Measurements from ENCODE around the gene GNG8.

GNG8 gene

DNA sequence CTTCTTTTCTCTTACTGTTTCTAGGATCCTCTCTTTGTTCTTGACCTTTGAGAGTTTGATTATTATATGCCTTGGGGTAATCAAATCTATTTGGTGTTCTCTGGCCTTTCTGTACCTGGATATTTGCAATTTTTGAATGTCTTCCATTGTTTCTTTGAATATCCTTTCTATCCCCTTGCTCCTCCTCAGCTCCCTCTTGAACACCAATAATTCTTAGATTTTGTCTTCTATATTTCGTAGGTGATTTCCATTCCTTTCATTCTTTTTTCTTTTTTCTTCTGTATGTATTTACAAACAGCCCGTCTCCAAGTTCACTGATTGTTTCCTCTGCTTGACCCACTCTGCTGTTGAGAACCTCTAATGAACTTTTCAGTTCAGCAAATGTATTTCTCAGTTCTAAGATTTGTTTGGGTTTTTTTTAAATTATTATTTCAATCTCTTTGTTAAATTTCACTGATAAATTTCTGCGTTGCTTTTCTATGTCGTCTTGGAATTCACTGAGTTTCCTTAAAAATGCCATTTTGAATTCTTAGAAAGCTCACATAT is 37.6 kb downstream of the GNG8 start:
- no peaks in the 10 kb centered on the region for H3K36me3 ChIP-seq (ENCODE audit: control insufficient read depth, insufficient read depth, low read length, severe bottlenecking)
- H3K9ac ChIP-seq (ENCODE audit: low read length): no peak overlapping the region

DNA sequence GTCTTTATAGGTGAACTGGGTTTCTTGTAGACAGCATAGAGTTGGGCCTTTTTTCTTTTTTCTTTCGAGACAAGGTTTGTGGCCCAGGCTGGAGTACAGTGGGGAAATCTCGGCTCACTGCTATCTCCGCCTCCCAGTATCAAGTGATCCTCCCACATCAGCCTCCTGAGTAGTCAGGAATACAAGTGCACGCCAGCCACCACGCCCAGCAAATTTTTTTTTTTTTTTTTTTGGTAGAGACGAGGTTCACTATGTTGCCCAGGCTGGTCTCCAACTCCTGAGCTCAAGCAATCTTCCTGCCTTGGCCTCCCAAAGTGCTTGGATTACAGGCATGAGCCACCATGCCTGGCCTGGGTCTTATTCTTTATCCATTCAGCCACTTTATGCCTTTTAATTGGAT is 40.0 kb downstream of the GNG8 start:
- no peak for DNase-seq (ENCODE audit: low read depth)
- Histone ChIP-seq H3K27me3 (replicated peaks; ENCODE audit: control insufficient read depth, insufficient read depth, low read length) (no peaks in the 10 kb centered on the region), H3K36me3 (ENCODE audit: control insufficient read depth, insufficient read depth, low read length, severe bottlenecking) (no peaks in the 10 kb centered on the region), H3K4me3 (ENCODE audit: low read length) (no peak overlapping the region), H3K4me1 (ENCODE audit: control insufficient read depth, insufficient read depth, low read length) (peaks cover 2% of the 10 kb centered on the region), H3K9me3 (ENCODE audit: control insufficient read depth, low read length) (peaks cover 6% of the 10 kb centered on the region), H3K9ac (ENCODE audit: low read length) (no peak overlapping the region)

More for the DNA sequence above, 37.6 kb downstream of the GNG8 start:
- Histone ChIP-seq H3K27me3 (replicated peaks; ENCODE audit: control insufficient read depth, insufficient read depth, low read length) (no peaks in the 10 kb centered on the region), H3K4me3 (ENCODE audit: low read length) (no peak overlapping the region), H3K4me1 (ENCODE audit: control insufficient read depth, insufficient read depth, low read length) (peaks cover 12% of the 10 kb centered on the region), H3K9me3 (ENCODE audit: control insufficient read depth, low read length) (peaks cover 6% of the 10 kb centered on the region)
- no peak for DNase-seq (ENCODE audit: low read depth)

DNA sequence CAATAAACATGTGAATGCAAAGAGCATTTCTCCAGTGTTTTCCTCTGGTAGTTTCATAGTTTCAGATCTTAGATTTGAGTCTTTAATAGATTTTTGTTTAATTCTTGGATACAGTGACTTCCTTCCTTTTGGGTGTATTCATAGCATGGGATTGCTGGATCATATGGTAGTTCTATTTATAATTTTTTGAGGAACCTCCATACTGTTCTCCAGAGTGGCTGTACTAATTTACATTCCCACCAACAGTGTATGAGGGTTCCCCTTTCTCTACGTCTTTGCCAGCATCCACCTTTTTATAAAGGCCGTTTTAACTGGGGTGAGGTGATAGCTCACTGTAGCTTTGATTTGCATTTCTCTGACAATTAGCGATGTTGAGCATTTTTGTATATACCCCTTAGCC is 44.1 kb downstream of the GNG8 start:
- no peak for DNase-seq (ENCODE audit: low read depth)
- no peaks in the 10 kb centered on the region for H3K36me3 ChIP-seq (ENCODE audit: control insufficient read depth, insufficient read depth, low read length, severe bottlenecking)
- peaks cover 2% of the 10 kb centered on the region for H3K4me1 ChIP-seq (ENCODE audit: control insufficient read depth, insufficient read depth, low read length)
- no peak overlapping the region for H3K4me3 ChIP-seq (ENCODE audit: low read length)
- no peaks in the 10 kb centered on the region for H3K27me3 ChIP-seq (replicated peaks; ENCODE audit: control insufficient read depth, insufficient read depth, low read length)
- no peak overlapping the region for H3K9ac ChIP-seq (ENCODE audit: low read length)
- H3K9me3 ChIP-seq (ENCODE audit: control insufficient read depth, low read length): no peaks in the 10 kb centered on the region

DNA sequence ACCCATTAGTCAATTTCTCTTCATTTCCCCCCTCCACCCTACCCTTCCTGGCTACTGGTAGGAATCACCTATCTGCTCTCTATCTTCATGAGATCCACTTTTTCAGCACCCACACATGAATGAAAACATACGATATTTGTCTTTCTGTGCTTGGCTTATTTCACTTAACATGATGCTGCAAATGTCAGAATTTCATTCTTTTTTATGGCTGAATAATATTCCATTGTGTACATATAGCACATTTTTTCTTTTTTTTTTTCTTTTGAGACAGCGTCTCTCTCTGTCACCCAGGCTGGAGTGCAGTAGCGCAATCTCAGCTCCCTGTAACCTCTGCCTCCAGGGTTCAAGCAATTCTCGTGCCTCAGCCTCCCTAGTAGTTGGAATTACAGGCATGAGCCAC is 44.7 kb downstream of the GNG8 start:
- no peaks in the 10 kb centered on the region for H3K9me3 ChIP-seq (ENCODE audit: control insufficient read depth, low read length)
- no peaks in the 10 kb centered on the region for H3K27me3 ChIP-seq (replicated peaks; ENCODE audit: control insufficient read depth, insufficient read depth, low read length)
- H3K36me3 ChIP-seq (ENCODE audit: control insufficient read depth, insufficient read depth, low read length, severe bottlenecking): no peaks in the 10 kb centered on the region
- H3K4me1 ChIP-seq (ENCODE audit: control insufficient read depth, insufficient read depth, low read length): peaks cover 2% of the 10 kb centered on the region
- no peak overlapping the region for H3K4me3 ChIP-seq (ENCODE audit: low read length)
- H3K9ac ChIP-seq (ENCODE audit: low read length): no peak overlapping the region
- no peak for DNase-seq (ENCODE audit: low read depth)

DNA sequence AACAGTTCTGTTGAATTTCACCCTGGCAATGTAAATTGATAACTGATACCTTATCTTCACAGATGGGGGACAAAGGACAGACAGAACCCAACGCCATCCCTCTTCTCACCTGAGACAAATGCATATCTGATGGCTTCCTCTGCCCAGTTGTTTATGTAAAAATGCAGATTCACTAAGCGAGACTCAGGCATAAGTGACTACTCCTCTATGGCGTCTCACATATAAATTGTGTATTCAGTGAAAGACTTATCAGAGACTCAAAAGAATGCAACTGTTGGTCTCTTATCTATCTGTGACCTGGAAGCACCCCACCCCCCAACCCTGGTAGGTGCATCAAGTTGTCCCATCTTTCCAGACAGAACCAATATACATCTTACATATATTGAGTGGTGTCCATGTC is 48.1 kb downstream of the GNG8 start:
- DNase-seq (ENCODE audit: low read depth): no peak
- Histone ChIP-seq H3K9me3 (ENCODE audit: control insufficient read depth, low read length) (no peaks in the 10 kb centered on the region), H3K27me3 (replicated peaks; ENCODE audit: control insufficient read depth, insufficient read depth, low read length) (no peaks in the 10 kb centered on the region), H3K36me3 (ENCODE audit: control insufficient read depth, insufficient read depth, low read length, severe bottlenecking) (no peaks in the 10 kb centered on the region), H3K4me3 (ENCODE audit: low read length) (no peak overlapping the region), H3K9ac (ENCODE audit: low read length) (no peak overlapping the region), H3K4me1 (ENCODE audit: control insufficient read depth, insufficient read depth, low read length) (no peaks in the 10 kb centered on the region)

DNA sequence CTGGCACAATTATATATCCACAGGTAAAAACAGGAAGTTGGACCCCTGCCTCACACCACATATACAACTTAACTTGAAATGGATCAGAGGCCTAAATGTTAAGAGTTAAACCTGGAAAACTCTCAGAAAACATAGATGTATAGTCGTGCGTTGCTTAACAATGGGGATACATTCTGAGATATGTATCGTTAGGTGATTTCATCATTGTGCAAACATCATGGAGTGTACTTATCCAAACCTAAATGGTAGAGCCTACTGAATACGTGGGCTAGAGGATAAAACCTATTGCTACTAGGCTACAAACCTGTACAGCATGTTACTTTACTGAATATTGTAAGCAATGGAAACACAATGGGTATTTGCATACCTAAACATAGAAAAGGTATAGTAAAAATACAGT is 49.7 kb downstream of the GNG8 start:
- H3K9me3 ChIP-seq (ENCODE audit: control insufficient read depth, low read length): no peaks in the 10 kb centered on the region
- no peaks in the 10 kb centered on the region for H3K36me3 ChIP-seq (ENCODE audit: control insufficient read depth, insufficient read depth, low read length, severe bottlenecking)
- DNase-seq (ENCODE audit: low read depth): no peak
- no peaks in the 10 kb centered on the region for H3K27me3 ChIP-seq (replicated peaks; ENCODE audit: control insufficient read depth, insufficient read depth, low read length)
- no peak overlapping the region for H3K4me3 ChIP-seq (ENCODE audit: low read length)
- H3K4me1 ChIP-seq (ENCODE audit: control insufficient read depth, insufficient read depth, low read length): no peaks in the 10 kb centered on the region
- H3K9ac ChIP-seq (ENCODE audit: low read length): no peak overlapping the region

DNA sequence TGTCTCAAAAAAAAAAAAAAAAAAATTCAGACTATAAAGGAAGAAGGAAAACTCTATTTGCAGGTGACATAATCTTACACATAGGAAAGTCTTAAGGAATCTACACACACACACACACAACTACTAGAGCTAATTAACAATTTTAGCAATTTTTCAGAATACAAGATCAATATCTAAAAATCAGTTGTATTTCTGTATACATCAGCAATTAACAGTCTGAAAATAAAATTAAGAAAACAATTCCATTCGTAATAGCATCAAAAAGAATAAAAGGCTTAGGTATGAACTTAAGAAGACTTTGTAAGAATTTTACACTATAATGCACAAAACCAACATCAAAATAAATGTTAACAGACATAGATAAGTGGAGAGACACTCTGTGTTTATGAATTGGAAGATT is 50.5 kb downstream of the GNG8 start:
- no peak for DNase-seq (ENCODE audit: low read depth)
- Histone ChIP-seq H3K9me3 (ENCODE audit: control insufficient read depth, low read length) (no peaks in the 10 kb centered on the region), H3K9ac (ENCODE audit: low read length) (no peak overlapping the region), H3K36me3 (ENCODE audit: control insufficient read depth, insufficient read depth, low read length, severe bottlenecking) (no peaks in the 10 kb centered on the region), H3K27me3 (replicated peaks; ENCODE audit: control insufficient read depth, insufficient read depth, low read length) (no peaks in the 10 kb centered on the region), H3K4me1 (ENCODE audit: control insufficient read depth, insufficient read depth, low read length) (no peaks in the 10 kb centered on the region), H3K4me3 (ENCODE audit: low read length) (no peak overlapping the region)
